Ureter (tissue), 1 donor: ENCODE data around the gene MTPN. TPM values are rescaled to one million over a fixed set of nuclear protein-coding genes. Genes with fewer than 3 reads are reported as not detected.
A peak's percentile ranks its signal among the peaks of the same experiment; 100 is the strongest.

Source experiments
- DNase-seq: peaks from one replicate; pipeline ENCODE4 v3.0.0-alpha.2; 2020; ENCODE audit warnings: low spot score
- total RNA-seq: library from RNA; stranded (reverse); gene quantifications from one replicate; pipeline ENCODE4 v1.2.4, GENCODE V29; 2023
- donor health status: DM: yes; HTN: yes; CAD: no.

The MTPN gene
- total RNA-seq, 1 donor from 2014 or later = 93.8 TPM

GRCh38 chr7:135886345-135887132 lies 90.6 kb downstream of the MTPN start:
- DNase-seq = no peak

GRCh38 chr7:135884495-135885232 lies 92.5 kb downstream of the MTPN start:
- no peak for DNase-seq

- no peak for DNase-seq
These were observed 97.9 kb downstream of the MTPN start for GRCh38 chr7:135879233-135879632.

GRCh38 chr7:135878284-135878683 lies 98.9 kb downstream of the MTPN start:
- no peak for DNase-seq

GRCh38 chr7:135877805-135878204 lies 99.4 kb downstream of the MTPN start:
- peak; percentile 66 for DNase-seq

Other genes starting within 250 kb of the MTPN start
- gene SLC13A4, start 249.2 kb downstream of the MTPN start, total RNA-seq = 0.13 TPM
- gene FAM180A, start 228.5 kb downstream of the MTPN start, total RNA-seq = 1.1 TPM